ENCODE data around the gene C1orf74.

- TF ChIP-seq EZH2 (IDR thresholded peaks at IDR 0.05; ENCODE audit: borderline replicate concordance, low read length) (no peak), CTCF (IDR thresholded peaks at IDR 0.05; ENCODE audit: low read length) (no peak)
Measured at GRCh38 chr1:209755256-209755655, 29.1 kb downstream of the C1orf74 start.

Data from OCI-LY1 (cell line).